Measurements from ENCODE around the gene NUP188. TPM values are rescaled to one million over a fixed set of nuclear protein-coding genes. Genes with fewer than 3 reads are reported as not detected.

NUP188 gene
- total and polyA plus RNA-seq, 2 of the 13 experiments (the other 11 are each of a cell fraction or from before 2014, with no cell fraction given), result 28.0 to 38.5 TPM

GRCh38 chr9:129011170-129011569, 63.7 kb downstream of the NUP188 start:
- H3K4me3 ChIP-seq (replicated peaks in 1 of 3; ENCODE audit: insufficient read depth in 1 of 3, low read depth in 2 of 3, low read length in 3 of 3), result no peak overlapping the region
- no peaks in the 10 kb centered on the region for H3K27me3 ChIP-seq (ENCODE audit: control insufficient read depth in 1 of 2, insufficient read depth in 2 of 2, low read length in 2 of 2)
- in situ Hi-C loops (cut with HindIII; ENCODE audit: extremely low pct_ligation_motif_present, low pct_unique_long_range_greater_than_20kb), result no loop called here
- H3K4me2 ChIP-seq (ENCODE audit: low read depth, low read length), result no peak overlapping the region
- no peaks in the 10 kb centered on the region for H3K79me2 ChIP-seq (ENCODE audit: insufficient read depth, low read length)
- POLR2A ChIA-PET, result no interaction called here
- 99% methylated on average over 11 of the region's 19 CpGs for WGBS (ENCODE audit: low lambda C conversion rate)
- TF ChIP-seq ZNF101 (CRISPR knock-in tag; IDR thresholded peaks at IDR 0.05; ENCODE audit: borderline replicate concordance, low read depth) (no peak), ATF4 (CRISPR knock-in tag; IDR thresholded peaks at IDR 0.05) (no peak), ZNF510 (CRISPR knock-in tag; IDR thresholded peaks at IDR 0.05; ENCODE audit: low read depth) (no peak), ZNF274 (CRISPR knock-in tag; IDR thresholded peaks at IDR 0.05) (no peak), CAMTA2 (CRISPR knock-in tag; IDR thresholded peaks at IDR 0.05; ENCODE audit: borderline replicate concordance) (no peak), ZNF230 (CRISPR knock-in tag; IDR thresholded peaks at IDR 0.05) (no peak), ZBTB25 (CRISPR knock-in tag; IDR thresholded peaks at IDR 0.05) (no peak), ZNF720 (CRISPR knock-in tag; IDR thresholded peaks at IDR 0.05) (no peak)
- H2AFZ ChIP-seq (ENCODE audit: low read length), result no peak overlapping the region
- H3K27ac ChIP-seq (ENCODE audit: extremely low read length, insufficient read depth, low read length), result no peak overlapping the region
- no TSS peak for BruUV-seq (replicated peaks)
- CTCF ChIA-PET (ENCODE audit: low intra/inter-chr PET ratio, low total read pairs), result no interaction called here
- no peaks in the 10 kb centered on the region for H4K20me1 ChIP-seq (ENCODE audit: insufficient read depth, low read length)
- no peak for DNase-seq (ENCODE audit: low spot score)
- no peak for ATAC-seq
- H3K9me3 ChIP-seq (ENCODE audit: low read length), result no peaks in the 10 kb centered on the region
- peaks cover 19 to 37% of the 10 kb centered on the region in 2 experiments; a peak in 4 of 5 replicates for H3K36me3 ChIP-seq (replicated peaks in 1 of 2; ENCODE audit: control insufficient read depth in 1 of 2, insufficient read depth in 2 of 2, low read length in 2 of 2)
- no peak for FAIRE-seq
- H3K4me1 ChIP-seq (ENCODE audit: insufficient read depth, low read length), result no peaks in the 10 kb centered on the region
- intact Hi-C loops (cut with micrococcal nuclease; ENCODE audit: unreplicated experiment), result no loop called here
- no peak overlapping the region for H3K9ac ChIP-seq (ENCODE audit: insufficient read depth, low read depth, low read length)

All from HepG2 (cell line).